Breast epithelium (tissue), 4 donors: ENCODE data around the gene GPC5. TPM values are rescaled to one million over a fixed set of nuclear protein-coding genes. Genes with fewer than 3 reads are reported as not detected.
"Not testable (repeated sequence)": the region's sequence is repeated elsewhere in the genome, so short reads cannot be mapped to it uniquely, and the experiment has no call there.

ENCODE experiments used
- DNase-seq, 2 donors: peaks; one replicate each; pipeline ENCODE4 v3.0.0-alpha.2; 2019; ENCODE audit warnings: low spot score in 2 of 2
- H3K27ac ChIP-seq, 2 donors: fragments of 200-600 bp; sonication (generic) in 1 of 2; one replicate each; pipeline ENCODE4 v1.5.1; 2016 to 2019; ENCODE audit warnings: mild to moderate bottlenecking in 1 of 2
- H3K27me3 ChIP-seq, 2 donors: fragments of 200-600 bp; sonication (generic) in 1 of 2; one replicate each; pipeline versions ENCODE4 v1.5.1 to v1.6.0; 2017 to 2019; ENCODE audit warnings: control low read depth in 1 of 2, mild to moderate bottlenecking in 1 of 2
- H3K36me3 ChIP-seq: fragments of 200-600 bp; one replicate; pipeline ENCODE4 v1.5.1; 2019
- H3K4me1 ChIP-seq, 2 donors: fragments of 200-600 bp; sonication (generic); one replicate each; pipeline ENCODE4 v1.5.1; 2016 to 2019; ENCODE audit warnings: control low read depth in 1 of 2
- H3K4me3 ChIP-seq, 3 donors: fragments of 200-600 bp; sonication (generic); 1 replicate in 2 of 3; 2 replicates in 1 of 3; pipeline ENCODE4 v1.5.1; 2016 to 2019; ENCODE audit warnings: mild to moderate bottlenecking in 3 of 3, moderate library complexity in 2 of 3
- H3K9me3 ChIP-seq, 2 donors: fragments of 200-600 bp; sonication (generic) in 1 of 2; one replicate each; pipeline ENCODE4 v1.5.1; 2016 to 2019; ENCODE audit warnings: control low read depth in 1 of 2
- POLR2A ChIP-seq: fragments of 450-650 bp; IDR thresholded peaks from one replicate; pipeline ENCODE4 v1.6.1; 2016; ENCODE audit warnings: antibody characterized with exemption, mild to moderate bottlenecking, moderate library complexity
- POLR2AphosphoS5 ChIP-seq, 3 donors: sonication (generic); formaldehyde crosslinking; IDR thresholded peaks; one replicate each; pipeline ENCODE4 v1.6.1; 2017; ENCODE audit warnings: antibody characterized with exemption in 3 of 3
- intact Hi-C: fragments of 100-400 bp; cut with DNase I; formaldehyde crosslinking; loops from one replicate; pipeline ENCODE4 v1.15.1; 2023; ENCODE audit warnings: low total_unique reads
- total RNA-seq, 3 donors: library from RNA; depleted of rRNA; stranded (reverse); fragments of >200 nt; gene quantifications; one replicate each; pipeline ENCODE4 v1.1.0, GENCODE V29; 2016
- TF ChIP-seq, protein P1 (sequence below), 3 donors: fragments of 450-650 bp; IDR thresholded peaks; one replicate each; pipeline ENCODE4 v1.5.1; 2016 to 2017; ENCODE audit warnings: antibody characterized with exemption in 3 of 3, mild to moderate bottlenecking in 3 of 3, moderate library complexity in 3 of 3

The GPC5 gene
- total RNA-seq, 3 donors from 2014 or later: 0.88 to 0.98 TPM; not detected in 1

DNA sequence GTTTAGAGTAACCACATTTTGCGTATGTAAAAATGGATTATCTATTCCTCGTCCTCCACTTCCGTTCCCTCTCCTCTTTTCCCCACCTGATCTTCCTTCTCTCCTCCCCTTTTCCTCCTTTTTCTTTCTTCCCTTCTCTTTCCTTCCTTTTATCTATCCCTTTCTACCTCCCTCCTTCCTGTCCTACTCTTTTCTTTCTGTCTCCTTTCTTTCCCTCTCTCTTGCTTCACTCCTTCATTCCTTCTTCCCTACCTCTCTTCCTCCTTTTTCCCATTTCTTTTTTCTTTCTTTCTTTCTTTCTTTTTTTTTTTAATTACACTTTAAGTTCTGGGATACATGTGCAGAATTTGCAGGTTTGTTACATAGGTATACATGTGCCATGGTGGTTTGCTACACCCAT lies 1139.7 kb downstream of the GPC5 start:
- no peak overlapping the region for H3K27ac ChIP-seq
- no peaks in the 10 kb centered on the region for H3K4me1 ChIP-seq
- H3K27me3 ChIP-seq: no peaks in the 10 kb centered on the region
- TF ChIP-seq POLR2AphosphoS5 (IDR thresholded peaks at IDR 0.05) (no peak), POLR2A (no peak)
- TF ChIP-seq, protein P1, sequence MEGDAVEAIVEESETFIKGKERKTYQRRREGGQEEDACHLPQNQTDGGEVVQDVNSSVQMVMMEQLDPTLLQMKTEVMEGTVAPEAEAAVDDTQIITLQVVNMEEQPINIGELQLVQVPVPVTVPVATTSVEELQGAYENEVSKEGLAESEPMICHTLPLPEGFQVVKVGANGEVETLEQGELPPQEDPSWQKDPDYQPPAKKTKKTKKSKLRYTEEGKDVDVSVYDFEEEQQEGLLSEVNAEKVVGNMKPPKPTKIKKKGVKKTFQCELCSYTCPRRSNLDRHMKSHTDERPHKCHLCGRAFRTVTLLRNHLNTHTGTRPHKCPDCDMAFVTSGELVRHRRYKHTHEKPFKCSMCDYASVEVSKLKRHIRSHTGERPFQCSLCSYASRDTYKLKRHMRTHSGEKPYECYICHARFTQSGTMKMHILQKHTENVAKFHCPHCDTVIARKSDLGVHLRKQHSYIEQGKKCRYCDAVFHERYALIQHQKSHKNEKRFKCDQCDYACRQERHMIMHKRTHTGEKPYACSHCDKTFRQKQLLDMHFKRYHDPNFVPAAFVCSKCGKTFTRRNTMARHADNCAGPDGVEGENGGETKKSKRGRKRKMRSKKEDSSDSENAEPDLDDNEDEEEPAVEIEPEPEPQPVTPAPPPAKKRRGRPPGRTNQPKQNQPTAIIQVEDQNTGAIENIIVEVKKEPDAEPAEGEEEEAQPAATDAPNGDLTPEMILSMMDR (IDR thresholded peaks at IDR 0.05): no peak
- no peaks in the 10 kb centered on the region for H3K36me3 ChIP-seq
- peaks cover 0 to 4% of the 10 kb centered on the region in 2 donors for H3K9me3 ChIP-seq
- no peak overlapping the region for H3K4me3 ChIP-seq
- intact Hi-C loops: no loop called here
- DNase-seq: no peak

DNA sequence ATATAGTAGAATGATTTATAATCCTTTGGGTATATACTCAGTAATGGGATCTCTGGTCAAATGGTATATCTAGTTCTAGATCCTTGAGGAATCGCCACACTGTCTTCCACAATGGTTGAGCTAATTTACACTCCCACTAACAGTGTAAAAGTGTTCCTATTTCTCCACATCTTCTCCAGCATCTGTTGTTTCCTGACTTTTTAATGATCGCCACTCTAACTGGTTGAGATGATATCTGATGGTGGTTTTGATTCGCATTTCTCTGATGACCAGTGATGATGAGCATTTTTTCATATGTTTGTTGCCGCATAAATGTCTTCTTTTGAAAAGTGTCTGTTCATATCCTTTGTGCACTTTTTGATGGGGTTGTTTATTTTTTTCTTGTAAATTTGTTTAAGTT lies 1140.7 kb downstream of the GPC5 start:
- H3K4me1 ChIP-seq, H3K4me3 ChIP-seq, intact Hi-C loops, DNase-seq, H3K27me3 ChIP-seq, H3K9me3 ChIP-seq, H3K36me3 ChIP-seq, H3K27ac ChIP-seq: not testable (repeated sequence)

DNA sequence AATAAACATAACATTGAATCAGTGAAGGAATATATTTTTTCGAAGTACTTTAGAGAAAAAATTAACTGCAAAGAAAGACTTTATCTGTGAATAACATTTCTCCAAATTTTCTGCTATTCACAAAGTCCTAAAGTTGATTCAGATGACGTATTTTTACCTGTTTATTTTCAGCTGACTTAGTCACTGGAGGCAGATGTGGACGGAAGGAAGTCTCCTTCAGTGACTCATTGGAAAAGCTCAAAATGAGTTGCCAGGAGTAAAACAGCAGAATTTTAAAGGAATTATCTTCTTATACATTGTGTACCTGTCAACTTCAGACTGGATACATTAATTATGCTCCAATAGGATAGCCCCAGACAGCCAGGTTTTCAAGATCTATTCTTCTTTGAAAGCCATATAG lies 1148.8 kb downstream of the GPC5 start:
- intact Hi-C loops: no loop called here
- no peaks in the 10 kb centered on the region for H3K9me3 ChIP-seq

DNA sequence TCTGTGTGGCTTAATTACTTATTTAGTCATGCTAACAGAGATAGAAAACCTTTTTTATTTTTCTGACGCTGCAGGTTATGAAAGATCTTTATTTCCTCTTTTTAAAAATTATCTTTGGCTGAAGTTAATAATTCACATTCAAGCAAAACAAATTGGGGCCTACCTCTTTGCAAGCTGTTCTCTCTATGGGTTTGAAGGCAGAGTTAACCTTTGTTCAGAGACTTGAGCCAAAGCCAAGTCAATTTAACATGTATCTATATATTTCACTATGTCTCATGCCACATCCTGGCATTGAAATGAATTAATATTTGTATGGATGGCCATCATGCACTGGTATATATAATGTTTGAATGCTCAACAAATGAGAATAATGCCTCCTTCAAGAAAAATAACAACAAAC lies 1150.9 kb downstream of the GPC5 start:
- Histone ChIP-seq H3K27ac (no peak overlapping the region), H3K4me1 (no peaks in the 10 kb centered on the region)
- intact Hi-C loops: no loop called here

More for the DNA sequence above, 1148.8 kb downstream of the GPC5 start:
- no peaks in the 10 kb centered on the region for H3K27me3 ChIP-seq
- H3K4me1 ChIP-seq: no peaks in the 10 kb centered on the region
- H3K36me3 ChIP-seq: no peaks in the 10 kb centered on the region
- no peak for DNase-seq
- no peak overlapping the region for H3K27ac ChIP-seq
- H3K4me3 ChIP-seq: no peak overlapping the region
- no peak for TF ChIP-seq POLR2AphosphoS5 (IDR thresholded peaks at IDR 0.05)
- TF ChIP-seq, protein P1 (IDR thresholded peaks at IDR 0.05): no peak
- TF ChIP-seq POLR2A: no peak

DNA sequence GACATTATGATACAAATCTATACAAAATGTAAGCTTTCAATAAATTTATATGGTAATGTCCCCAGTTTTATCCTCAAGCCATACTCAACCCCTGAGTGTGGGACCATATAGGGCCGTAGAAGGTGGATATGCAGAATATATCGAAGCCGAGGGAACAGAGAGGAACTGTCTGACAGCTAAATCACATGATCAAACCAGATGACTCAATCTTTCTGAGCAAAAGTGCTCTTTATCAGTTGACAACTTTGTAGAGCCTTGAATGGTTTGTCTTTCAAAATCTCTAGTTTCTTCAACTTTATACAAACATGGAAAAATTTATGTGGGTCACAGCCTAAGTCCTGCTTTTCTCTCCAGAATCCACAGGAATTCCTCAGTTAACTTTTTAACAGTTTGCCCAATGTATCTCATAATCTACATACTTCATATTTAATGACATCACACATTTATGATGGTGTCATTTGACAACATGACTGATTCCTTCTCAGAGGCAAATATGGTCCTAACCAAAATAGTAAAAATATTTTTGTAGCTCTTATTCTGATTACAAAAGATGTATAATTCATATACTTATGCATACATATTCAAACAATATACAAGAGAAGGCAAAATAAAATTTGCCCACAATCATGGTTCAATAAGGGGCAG lies 1155.2 kb downstream of the GPC5 start:
- H3K4me3 ChIP-seq: no peak overlapping the region
- H3K27ac ChIP-seq: no peak overlapping the region
- DNase-seq: no peak
- intact Hi-C loops: no loop called here
- H3K27me3 ChIP-seq: no peaks in the 10 kb centered on the region
- no peaks in the 10 kb centered on the region for H3K9me3 ChIP-seq
- no peaks in the 10 kb centered on the region for H3K36me3 ChIP-seq
- TF ChIP-seq POLR2AphosphoS5 (IDR thresholded peaks at IDR 0.05) (no peak), POLR2A (no peak)
- TF ChIP-seq, protein P1 (IDR thresholded peaks at IDR 0.05): no peak
- H3K4me1 ChIP-seq: no peaks in the 10 kb centered on the region

More for the DNA sequence above, 1150.9 kb downstream of the GPC5 start:
- Histone ChIP-seq H3K9me3 (no peaks in the 10 kb centered on the region), H3K36me3 (no peaks in the 10 kb centered on the region), H3K4me3 (no peak overlapping the region), H3K27me3 (no peaks in the 10 kb centered on the region)
- TF ChIP-seq, protein P1 (IDR thresholded peaks at IDR 0.05): no peak
- TF ChIP-seq POLR2AphosphoS5 (IDR thresholded peaks at IDR 0.05) (no peak), POLR2A (no peak)
- no peak for DNase-seq
